Effector CD8-positive, alpha-beta T cell (primary cell): ENCODE results near the gene RBBP8NL.

Experiments used
- DNase-seq: peaks from one replicate; lab custom pipeline; 2025; lab: John Stamatoyannopoulos, UW

RBBP8NL gene

GRCh38 chr20:62363920-62364851 is 63.2 kb downstream of the RBBP8NL start:
- no peak for DNase-seq

- no peak for DNase-seq
These were observed 64.1 kb downstream of the RBBP8NL start for GRCh38 chr20:62362991-62363919.

GRCh38 chr20:62362590-62362940 is 64.8 kb downstream of the RBBP8NL start:
- no peak for DNase-seq

- DNase-seq, result no peak
These were observed 65.3 kb downstream of the RBBP8NL start for GRCh38 chr20:62361799-62362589.

DNA sequence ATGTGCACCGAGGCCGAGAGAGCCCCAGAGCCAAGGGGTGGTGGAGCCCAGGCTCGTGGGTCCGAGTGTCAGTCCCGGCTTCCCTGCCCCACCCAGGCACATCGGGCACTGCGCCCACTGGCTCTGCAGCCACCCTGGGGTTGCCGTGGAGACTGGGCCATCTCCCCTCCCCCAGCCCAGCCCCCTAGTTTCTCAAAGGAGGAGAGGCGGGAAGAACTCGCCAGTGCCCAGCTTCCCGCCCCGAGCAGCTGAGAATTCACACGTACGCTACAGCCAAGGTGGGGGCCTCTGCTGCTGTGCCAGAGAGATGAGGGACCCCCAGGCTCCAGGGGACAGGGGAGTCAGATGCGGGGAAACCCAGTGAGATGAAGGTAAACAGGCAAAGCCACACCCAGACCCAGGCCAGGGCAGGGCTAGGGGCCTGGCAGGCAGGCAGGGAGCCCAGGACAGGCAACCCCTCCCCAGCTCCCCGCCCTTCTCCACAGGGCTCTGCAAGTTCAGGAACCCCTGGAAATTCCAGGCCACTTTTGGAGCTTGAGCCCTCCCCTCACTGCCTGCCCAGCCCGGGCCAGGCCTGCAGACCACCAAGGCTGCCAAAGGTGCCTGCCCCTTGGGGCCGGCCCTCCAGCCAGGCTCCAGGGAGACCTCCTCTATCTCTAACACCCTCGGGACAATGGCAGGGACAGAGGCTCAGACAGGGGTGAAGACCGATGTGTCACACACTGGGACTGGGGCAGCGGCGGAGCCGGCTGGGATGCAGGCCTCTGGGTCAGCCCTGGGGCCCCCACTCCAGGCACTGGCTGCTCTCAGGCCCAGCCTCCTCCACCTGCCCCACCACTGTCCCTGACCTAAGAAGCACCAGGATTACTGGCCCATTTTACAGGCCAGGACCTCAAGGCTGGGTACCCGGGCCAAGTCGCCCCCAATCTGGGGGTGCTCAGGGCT is 66.2 kb downstream of the RBBP8NL start:
- no peak for DNase-seq
